ENCODE results near the gene GDNF.
"Not testable (repeated sequence)": the region's sequence is repeated elsewhere in the genome, so short reads cannot be mapped to it uniquely, and the experiment has no call there.

GDNF gene

GRCh38 chr5:37876245-37876644 lies 36.4 kb upstream of the GDNF start:
- no peak for TF ChIP-seq CTCF (conservative IDR thresholded peaks at IDR 0.05; ENCODE audit: control insufficient read depth, insufficient read depth, low read depth, low read length)
- H3K4me3 ChIP-seq (ENCODE audit: control insufficient read depth, low read depth, low read length): no peak overlapping the region
- no peak for DNase-seq (ENCODE audit: low read depth)

- peak; percentile 93 for DNase-seq (ENCODE audit: low read depth)
- no peak overlapping the region for H3K4me3 ChIP-seq (ENCODE audit: control insufficient read depth, low read depth, low read length)
- no peak for TF ChIP-seq CTCF (conservative IDR thresholded peaks at IDR 0.05; ENCODE audit: control insufficient read depth, insufficient read depth, low read depth, low read length)
These were observed 35.4 kb upstream of the GDNF start for GRCh38 chr5:37875051-37875787.

- DNase-seq (ENCODE audit: low read depth): no peak
- no peak for TF ChIP-seq CTCF (conservative IDR thresholded peaks at IDR 0.05; ENCODE audit: control insufficient read depth, insufficient read depth, low read depth, low read length)
- H3K4me3 ChIP-seq (ENCODE audit: control insufficient read depth, low read depth, low read length): no peak overlapping the region
These were observed 34.1 kb upstream of the GDNF start for GRCh38 chr5:37873988-37874387.

GRCh38 chr5:37871023-37871815 lies 31.4 kb upstream of the GDNF start:
- no peak for TF ChIP-seq CTCF (conservative IDR thresholded peaks at IDR 0.05; ENCODE audit: control insufficient read depth, insufficient read depth, low read depth, low read length)
- DNase-seq (ENCODE audit: low read depth): peak; percentile 91

GRCh38 chr5:37869216-37869615 lies 29.4 kb upstream of the GDNF start:
- no peak overlapping the region for H3K4me3 ChIP-seq (ENCODE audit: control insufficient read depth, low read depth, low read length)
- DNase-seq (ENCODE audit: low read depth): peak; percentile 88
- no peak for TF ChIP-seq CTCF (conservative IDR thresholded peaks at IDR 0.05; ENCODE audit: control insufficient read depth, insufficient read depth, low read depth, low read length)

More at GRCh38 chr5:37871023-37871815, 31.4 kb upstream of the GDNF start:
- no peak overlapping the region for H3K4me3 ChIP-seq (ENCODE audit: control insufficient read depth, low read depth, low read length)

GRCh38 chr5:37867654-37868053 lies 27.8 kb upstream of the GDNF start:
- no peak overlapping the region for H3K4me3 ChIP-seq (ENCODE audit: control insufficient read depth, low read depth, low read length)
- no peak for TF ChIP-seq CTCF (conservative IDR thresholded peaks at IDR 0.05; ENCODE audit: control insufficient read depth, insufficient read depth, low read depth, low read length)
- no peak for DNase-seq (ENCODE audit: low read depth)

GRCh38 chr5:37862907-37863306 lies 23.1 kb upstream of the GDNF start:
- DNase-seq (ENCODE audit: low read depth); H3K4me3 ChIP-seq (ENCODE audit: control insufficient read depth, low read depth, low read length): not testable (repeated sequence)

Measured in fibroblast of mammary gland (primary cell).